NCI-H526 (cell line): Measurements from ENCODE around the gene TMEM107.

Experiments
- DNase-seq, 2 experiments: peaks; one replicate each; lab custom pipeline; 2025; lab: John Stamatoyannopoulos, UW

TMEM107 gene

DNA sequence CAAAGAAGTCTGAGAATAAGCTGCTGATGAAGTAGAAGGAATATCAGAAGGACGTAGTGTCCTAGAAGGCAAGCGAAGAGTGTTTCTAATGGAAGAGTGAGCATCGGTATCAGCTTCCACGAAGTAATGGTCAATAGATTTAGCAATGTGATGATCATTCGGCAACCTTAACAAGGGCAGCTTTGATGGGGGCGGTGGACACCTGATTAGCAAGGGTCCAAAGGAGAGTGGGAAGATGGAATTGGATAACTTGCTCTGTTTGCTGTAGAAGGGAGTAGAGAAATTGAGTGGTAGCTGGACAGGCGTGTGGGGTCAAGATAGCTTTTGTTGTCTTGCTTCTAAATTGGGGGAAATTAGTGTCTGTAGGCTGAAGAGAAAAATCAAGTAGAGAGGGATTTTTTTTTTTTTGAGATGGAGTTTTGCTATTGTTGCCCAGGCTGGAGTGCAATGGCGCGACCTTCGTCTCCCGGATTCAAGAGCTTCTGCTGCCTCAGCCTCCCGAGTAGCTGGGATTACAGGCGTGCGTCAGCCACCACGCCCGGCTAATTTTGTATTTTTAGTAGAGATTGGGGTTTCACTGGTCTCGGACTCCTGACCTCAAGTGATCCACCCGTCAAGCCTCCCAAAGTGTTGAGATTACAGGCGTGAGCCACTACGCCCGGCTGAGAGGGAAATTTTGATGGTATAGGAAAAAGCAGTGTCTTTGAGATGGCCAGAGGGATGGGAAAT, 38.4 kb downstream of the TMEM107 start:
- DNase-seq: no peak

GRCh38 chr17:8133941-8134340, 42.2 kb downstream of the TMEM107 start:
- no peak for DNase-seq

GRCh38 chr17:8133399-8133798, 42.8 kb downstream of the TMEM107 start:
- no peak for DNase-seq

GRCh38 chr17:8131844-8132441, 44.2 kb downstream of the TMEM107 start:
- DNase-seq: no peak

GRCh38 chr17:8128125-8128784, 47.9 kb downstream of the TMEM107 start:
- peak; percentile 18 to 37 for DNase-seq

DNA sequence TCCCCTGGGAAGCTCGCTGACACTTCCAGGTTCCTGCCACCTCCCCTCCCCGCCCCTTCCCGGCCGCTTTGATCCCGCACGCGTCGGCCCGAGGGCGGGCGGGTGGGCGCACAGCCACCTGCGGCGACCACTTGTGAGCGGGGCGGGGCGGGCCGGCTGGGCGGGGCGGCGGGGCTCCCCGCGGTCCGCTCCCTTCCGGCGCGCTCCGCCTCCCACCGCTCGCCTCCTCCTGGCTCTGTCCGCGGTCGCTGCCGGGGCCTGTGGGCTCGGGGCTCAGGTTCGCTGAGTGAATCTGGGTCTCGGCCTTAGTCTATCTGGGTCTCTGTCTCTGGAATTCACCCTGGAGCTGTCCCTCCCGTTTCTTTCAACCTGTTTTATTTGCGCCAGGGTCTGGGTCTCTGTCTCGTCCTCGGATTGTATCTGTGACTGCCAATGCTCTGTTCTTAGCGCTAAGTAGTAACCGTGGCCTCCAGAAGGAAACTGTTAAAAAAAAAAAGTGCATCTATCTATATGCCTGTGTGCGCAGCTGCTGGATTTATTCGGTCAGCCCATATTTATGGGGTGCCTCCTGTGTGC, 49.6 kb downstream of the TMEM107 start:
- peak in 1 of 2 experiments; percentile 65 for DNase-seq

DNA sequence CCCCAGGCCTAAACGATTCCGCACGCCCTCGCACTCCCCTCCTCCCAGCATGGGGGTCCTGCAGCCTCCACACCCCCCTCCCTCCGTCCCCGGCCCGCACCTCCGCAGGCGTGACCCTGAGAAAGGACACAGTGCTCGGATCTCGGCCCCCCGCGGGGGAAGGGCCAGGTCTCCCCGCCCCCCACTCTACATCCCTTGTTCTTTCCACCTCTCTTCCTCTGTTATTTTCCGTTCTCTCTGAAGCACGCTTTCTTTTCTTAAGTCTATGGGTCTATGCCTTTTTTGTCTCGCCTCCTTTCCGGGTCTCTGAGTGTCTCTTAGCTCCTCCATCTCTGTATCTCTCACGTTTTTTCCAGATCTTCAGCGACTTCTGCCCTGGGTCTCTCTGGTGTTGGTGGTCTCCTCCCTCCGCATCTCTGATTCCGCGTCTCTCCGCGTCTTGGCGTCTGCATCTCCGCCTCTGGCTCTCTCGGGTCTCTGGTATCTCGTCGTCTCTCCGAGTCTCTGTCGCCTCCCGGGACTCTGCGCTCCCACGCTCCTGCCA, 50.2 kb downstream of the TMEM107 start:
- DNase-seq: peak in 1 of 2 experiments; percentile 50

DNA sequence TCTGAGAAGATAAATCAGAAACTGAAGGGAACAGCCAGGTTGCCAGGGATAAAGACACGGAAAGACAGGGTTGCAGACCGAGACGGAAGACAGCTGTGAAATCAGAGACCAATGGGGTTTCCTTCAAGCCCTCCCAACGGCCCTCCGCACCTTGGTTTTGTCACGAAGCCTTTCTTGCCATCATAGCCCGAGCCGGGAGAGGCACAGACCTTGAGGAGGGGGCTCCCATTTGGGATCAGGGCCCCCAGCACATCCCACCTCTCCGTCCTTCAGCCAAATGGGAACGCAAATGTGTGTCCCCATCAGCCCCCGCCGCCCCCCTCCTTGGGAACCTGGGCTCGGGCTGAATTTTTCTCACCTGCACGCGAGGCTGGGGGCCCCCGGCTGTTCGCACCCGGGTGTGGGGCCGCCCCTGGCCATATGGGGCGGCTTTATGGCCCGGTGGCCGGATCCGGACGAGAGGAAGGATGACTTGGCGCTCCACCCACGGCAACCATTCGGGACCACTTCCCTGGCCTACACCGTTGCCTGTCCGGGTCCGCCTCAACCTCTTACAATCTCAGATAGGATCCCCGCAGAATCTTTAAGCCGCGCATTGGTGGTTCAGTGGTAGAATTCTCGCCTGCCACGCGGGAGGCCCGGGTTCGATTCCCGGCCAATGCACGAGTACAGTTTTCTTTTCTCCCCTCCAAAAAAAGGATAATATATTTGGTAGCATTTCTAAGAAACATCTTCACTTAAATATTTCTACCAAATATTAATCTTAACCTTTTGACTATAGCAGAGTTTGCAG, 50.8 kb downstream of the TMEM107 start:
- DNase-seq: peak; percentile 43 to 72

GRCh38 chr17:8124350-8125153, 51.6 kb downstream of the TMEM107 start:
- DNase-seq: peak in 1 of 2 experiments; percentile 42

GRCh38 chr17:8123695-8124349, 52.4 kb downstream of the TMEM107 start, which contains the start of gene HES7:
HES7 (minus strand) TSS chr17:8124106; CDS start chr17:8124084, 22 bp downstream.
- peak in 1 of 2 experiments; percentile 37 for DNase-seq

DNA sequence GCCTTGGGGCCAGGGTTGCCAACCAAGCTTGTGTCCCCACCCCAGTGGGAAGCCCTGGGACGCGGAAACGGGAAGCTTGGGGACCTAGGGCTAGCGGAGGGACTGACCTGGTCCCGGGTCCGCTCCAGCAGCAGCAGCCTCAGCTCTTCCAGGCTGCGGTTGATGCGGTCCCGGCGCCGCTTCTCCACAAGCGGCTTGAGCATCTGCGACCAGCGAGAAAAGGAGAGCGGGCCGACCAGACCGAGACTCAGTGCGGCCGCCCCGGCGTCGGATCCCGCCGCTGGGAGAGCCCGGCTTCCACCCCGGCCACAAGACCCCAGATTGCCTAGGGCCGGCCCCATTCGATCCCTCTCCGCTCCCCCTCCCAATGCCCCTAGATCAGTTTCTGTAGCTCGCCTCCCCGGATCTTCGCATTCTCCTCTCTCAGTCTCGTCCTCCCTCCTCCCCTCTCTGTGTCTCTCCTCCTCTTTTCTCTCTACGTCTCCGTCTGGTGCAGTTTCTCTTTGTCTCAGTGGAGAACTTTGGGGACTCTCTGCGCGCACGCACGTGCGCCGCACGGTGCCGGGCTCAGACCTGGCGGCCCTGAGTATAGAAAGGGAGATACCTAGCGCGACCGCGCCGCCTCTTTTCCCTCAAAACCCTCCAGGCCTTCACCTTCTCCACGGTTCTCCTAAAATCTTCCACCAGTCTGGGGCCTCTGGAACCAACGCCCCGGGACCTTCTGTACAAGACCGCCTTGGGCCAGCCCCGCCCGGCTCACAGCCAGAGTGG, 53.1 kb downstream of the TMEM107 start:
- DNase-seq: peak in 1 of 2 experiments; percentile 33
